DND-41 (cell line): ENCODE data around the gene TIMM8A.

Experiments
- ATAC-seq: fragments of 200-7000 bp; cut with Tn5 transposase; 3 replicates; pipeline ENCODE4 v1.9.1; 2021; ENCODE audit warnings: low read depth; ENCODE audit not compliant: insufficient read depth
- DNase-seq: peaks from one replicate; pipeline ENCODE4 v3.0.0-alpha.2; 2020
- H2AFZ ChIP-seq: 2 replicates; pipeline ENCODE4 v1.6.0; 2012; ENCODE audit warnings: low read depth, low read length
- H3K27ac ChIP-seq: 2 replicates; pipeline ENCODE4 v1.5.1; 2012; ENCODE audit warnings: low read length, inconsistent platforms
- H3K27me3 ChIP-seq: fragments of 200-600 bp; sonication (generic); 2 replicates; pipeline ENCODE4 v1.6.0; 2012; ENCODE audit warnings: low read length, mild to moderate bottlenecking, inconsistent platforms; ENCODE audit not compliant: insufficient read depth, poor library complexity
- H3K36me3 ChIP-seq: 2 replicates; pipeline ENCODE4 v1.5.1; 2012; ENCODE audit warnings: low read length, inconsistent platforms; ENCODE audit not compliant: insufficient read depth
- H3K4me1 ChIP-seq: 2 replicates; pipeline ENCODE4 v1.5.1; 2012; ENCODE audit warnings: mild to moderate bottlenecking, low read length; ENCODE audit not compliant: insufficient read depth
- H3K4me2 ChIP-seq: 2 replicates; pipeline ENCODE4 v1.6.0; 2012; ENCODE audit warnings: mild to moderate bottlenecking, moderate library complexity, low read length, inconsistent platforms; ENCODE audit not compliant: insufficient read depth
- H3K4me3 ChIP-seq, 2 experiments: fragments of 200-600 bp in 1 of 2; shearing (Covaris generic) in 1 of 2; 2 replicates each; pipeline ENCODE4 v1.5.1; 2012 to 2016; ENCODE audit warnings: inconsistent platforms in 2 of 2, low read length in 2 of 2, mild to moderate bottlenecking in 2 of 2, low read depth in 1 of 2, moderate library complexity in 1 of 2
- H3K79me2 ChIP-seq: 2 replicates; pipeline ENCODE4 v1.6.0; 2012; ENCODE audit warnings: low read length, inconsistent platforms; ENCODE audit not compliant: insufficient read depth
- H3K9ac ChIP-seq: 2 replicates; pipeline ENCODE4 v1.6.0; 2012; ENCODE audit warnings: low read depth, mild to moderate bottlenecking, inconsistent platforms, low read length, moderate library complexity
- H3K9me3 ChIP-seq: 2 replicates; pipeline ENCODE4 v1.5.1; 2012; ENCODE audit warnings: low read length, moderate library complexity, mild to moderate bottlenecking, inconsistent platforms; ENCODE audit not compliant: insufficient read depth, severe bottlenecking
- H4K20me1 ChIP-seq: 2 replicates; pipeline ENCODE4 v1.6.0; 2012; ENCODE audit warnings: low read length; ENCODE audit not compliant: insufficient read depth
- EZH2 ChIP-seq: IDR thresholded peaks from 3 replicates; pipeline ENCODE4 v1.6.1; 2012; ENCODE audit warnings: borderline replicate concordance, low read depth, mild to moderate bottlenecking, moderate library complexity, low read length, inconsistent platforms; ENCODE audit not compliant: severe bottlenecking
- TF ChIP-seq, protein P1 (sequence below): IDR thresholded peaks from 2 replicates; pipeline ENCODE4 v1.5.1; 2012; ENCODE audit warnings: borderline replicate concordance, low read length, moderate library complexity, mild to moderate bottlenecking; ENCODE audit not compliant: poor library complexity, severe bottlenecking; ENCODE audit errors: extremely low read depth

The TIMM8A gene

GRCh38 chrX:101365301-101365795 is 16.8 kb upstream of the TIMM8A start:
- no peaks in the 10 kb centered on the region for H3K27me3 ChIP-seq
- H3K4me1 ChIP-seq: no peaks in the 10 kb centered on the region
- no peak overlapping the region for H3K4me2 ChIP-seq
- no peaks in the 10 kb centered on the region for H3K36me3 ChIP-seq
- H3K4me3 ChIP-seq: no peak overlapping the region
- H3K9me3 ChIP-seq: no peaks in the 10 kb centered on the region
- no peak overlapping the region for H2AFZ ChIP-seq
- H3K79me2 ChIP-seq: no peaks in the 10 kb centered on the region
- ATAC-seq: no peak
- H3K9ac ChIP-seq: no peak overlapping the region
- no peak overlapping the region for H3K27ac ChIP-seq
- H4K20me1 ChIP-seq: no peaks in the 10 kb centered on the region
- no peak for DNase-seq
- TF ChIP-seq, protein P1, sequence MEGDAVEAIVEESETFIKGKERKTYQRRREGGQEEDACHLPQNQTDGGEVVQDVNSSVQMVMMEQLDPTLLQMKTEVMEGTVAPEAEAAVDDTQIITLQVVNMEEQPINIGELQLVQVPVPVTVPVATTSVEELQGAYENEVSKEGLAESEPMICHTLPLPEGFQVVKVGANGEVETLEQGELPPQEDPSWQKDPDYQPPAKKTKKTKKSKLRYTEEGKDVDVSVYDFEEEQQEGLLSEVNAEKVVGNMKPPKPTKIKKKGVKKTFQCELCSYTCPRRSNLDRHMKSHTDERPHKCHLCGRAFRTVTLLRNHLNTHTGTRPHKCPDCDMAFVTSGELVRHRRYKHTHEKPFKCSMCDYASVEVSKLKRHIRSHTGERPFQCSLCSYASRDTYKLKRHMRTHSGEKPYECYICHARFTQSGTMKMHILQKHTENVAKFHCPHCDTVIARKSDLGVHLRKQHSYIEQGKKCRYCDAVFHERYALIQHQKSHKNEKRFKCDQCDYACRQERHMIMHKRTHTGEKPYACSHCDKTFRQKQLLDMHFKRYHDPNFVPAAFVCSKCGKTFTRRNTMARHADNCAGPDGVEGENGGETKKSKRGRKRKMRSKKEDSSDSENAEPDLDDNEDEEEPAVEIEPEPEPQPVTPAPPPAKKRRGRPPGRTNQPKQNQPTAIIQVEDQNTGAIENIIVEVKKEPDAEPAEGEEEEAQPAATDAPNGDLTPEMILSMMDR: no peak
- TF ChIP-seq EZH2: no peak

DNA sequence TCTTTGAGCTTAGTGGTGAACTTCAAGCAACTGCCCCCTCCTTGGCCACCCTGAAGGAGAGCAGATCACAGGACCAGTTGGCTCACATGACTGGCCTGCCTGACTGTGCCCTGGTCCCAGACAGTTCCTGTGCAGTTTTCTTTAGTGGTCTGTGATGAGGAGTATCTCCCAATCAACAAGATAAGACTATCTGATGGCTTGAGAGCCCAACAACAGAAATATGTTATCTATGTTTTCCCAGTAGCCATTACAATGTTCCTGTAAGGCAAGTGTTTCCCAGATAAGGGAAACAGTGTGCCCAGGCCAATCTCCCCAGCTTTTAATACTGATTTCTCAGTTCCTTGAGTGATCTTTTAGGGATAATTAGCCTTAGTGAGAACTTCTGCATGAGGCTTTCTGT is 14.2 kb upstream of the TIMM8A start:
- Histone ChIP-seq H3K4me1 (no peaks in the 10 kb centered on the region), H3K79me2 (no peaks in the 10 kb centered on the region), H3K27me3 (no peaks in the 10 kb centered on the region), H3K4me2 (no peak overlapping the region), H3K9ac (no peak overlapping the region), H2AFZ (no peak overlapping the region), H3K4me3 (no peak overlapping the region), H4K20me1 (no peaks in the 10 kb centered on the region), H3K27ac (no peak overlapping the region), H3K9me3 (no peaks in the 10 kb centered on the region), H3K36me3 (no peaks in the 10 kb centered on the region)
- ATAC-seq: no peak
- no peak for DNase-seq
- TF ChIP-seq, protein P1: no peak
- no peak for TF ChIP-seq EZH2

DNA sequence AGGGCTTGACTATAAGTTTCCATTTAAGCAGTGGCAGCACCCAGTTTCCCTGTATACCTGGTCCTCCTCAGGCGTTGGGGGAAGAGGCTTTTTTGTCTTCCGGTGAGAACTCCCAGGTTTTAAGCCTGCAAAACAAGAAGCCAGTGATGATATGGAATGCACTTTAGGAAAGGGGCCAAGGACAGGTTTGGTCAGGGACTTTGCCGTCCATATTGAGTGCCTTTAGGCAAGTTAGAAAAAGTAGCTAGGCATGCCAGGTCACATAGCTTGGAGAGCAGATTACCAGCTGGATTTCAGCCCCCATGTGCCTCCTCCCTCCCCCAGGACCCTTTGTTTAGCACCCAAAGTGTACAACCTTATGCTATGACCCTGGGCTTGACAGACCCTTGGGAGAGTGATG is 13.6 kb upstream of the TIMM8A start:
- Histone ChIP-seq H3K9ac (no peak overlapping the region), H3K9me3 (no peaks in the 10 kb centered on the region), H3K27me3 (no peaks in the 10 kb centered on the region), H3K4me3 (no peak overlapping the region), H3K79me2 (no peaks in the 10 kb centered on the region), H3K4me1 (no peaks in the 10 kb centered on the region), H3K36me3 (no peaks in the 10 kb centered on the region), H2AFZ (no peak overlapping the region), H4K20me1 (no peaks in the 10 kb centered on the region), H3K4me2 (no peak overlapping the region), H3K27ac (no peak overlapping the region)
- ATAC-seq (no peak), DNase-seq (no peak)
- no peak for TF ChIP-seq EZH2
- TF ChIP-seq, protein P1: no peak

DNA sequence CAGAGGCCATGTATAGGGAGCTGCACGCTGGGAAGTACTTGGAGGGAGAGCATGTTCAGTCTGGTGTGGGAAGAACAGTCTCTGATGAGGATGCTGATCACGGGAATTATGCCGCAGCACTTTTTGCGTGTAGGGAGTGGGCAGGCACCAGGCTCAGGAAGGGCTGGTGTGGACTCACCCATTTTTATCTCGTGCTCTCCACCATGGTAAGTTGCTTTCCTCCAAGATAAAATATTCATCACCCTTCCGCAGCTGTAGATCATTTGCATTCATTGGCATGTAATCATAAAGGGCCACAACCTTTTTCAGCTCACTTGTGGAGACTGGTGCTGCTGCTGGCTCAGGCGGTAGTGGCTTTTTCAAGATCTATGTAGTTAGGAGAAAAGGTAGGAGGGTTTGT is 11.8 kb upstream of the TIMM8A start:
- H3K36me3 ChIP-seq: no peaks in the 10 kb centered on the region
- DNase-seq (no peak), ATAC-seq (no peak)
- no peaks in the 10 kb centered on the region for H3K4me1 ChIP-seq
- H4K20me1 ChIP-seq: no peaks in the 10 kb centered on the region
- no peaks in the 10 kb centered on the region for H3K9me3 ChIP-seq
- no peak overlapping the region for H3K9ac ChIP-seq
- H3K27me3 ChIP-seq: no peaks in the 10 kb centered on the region
- no peaks in the 10 kb centered on the region for H3K79me2 ChIP-seq
- H3K27ac ChIP-seq: no peak overlapping the region
- H2AFZ ChIP-seq: no peak overlapping the region
- H3K4me3 ChIP-seq: no peak overlapping the region
- TF ChIP-seq EZH2: no peak
- TF ChIP-seq, protein P1: no peak
- H3K4me2 ChIP-seq: no peak overlapping the region
